Gastroesophageal sphincter (tissue), 3 donors: ENCODE results near the gene IL20RB.

Source experiments
- POLR2A ChIP-seq, 2 donors: fragments of 450-650 bp; IDR thresholded peaks; one replicate each; pipeline ENCODE4 v1.6.1; 2017; ENCODE audit warnings: antibody characterized with exemption in 2 of 2, mild to moderate bottlenecking in 2 of 2, moderate library complexity in 1 of 2
- TF ChIP-seq, protein P1 (sequence below), 4 experiments: fragments of 200-600 bp in 2 of 4; fragments of 450-650 bp in 2 of 4; sonication (generic) in 1 of 4; IDR thresholded peaks; one replicate each; pipeline ENCODE4 v1.5.1; 2017 to 2019; ENCODE audit warnings: antibody characterized with exemption in 4 of 4, mild to moderate bottlenecking in 2 of 4, moderate library complexity in 2 of 4

DNA sequence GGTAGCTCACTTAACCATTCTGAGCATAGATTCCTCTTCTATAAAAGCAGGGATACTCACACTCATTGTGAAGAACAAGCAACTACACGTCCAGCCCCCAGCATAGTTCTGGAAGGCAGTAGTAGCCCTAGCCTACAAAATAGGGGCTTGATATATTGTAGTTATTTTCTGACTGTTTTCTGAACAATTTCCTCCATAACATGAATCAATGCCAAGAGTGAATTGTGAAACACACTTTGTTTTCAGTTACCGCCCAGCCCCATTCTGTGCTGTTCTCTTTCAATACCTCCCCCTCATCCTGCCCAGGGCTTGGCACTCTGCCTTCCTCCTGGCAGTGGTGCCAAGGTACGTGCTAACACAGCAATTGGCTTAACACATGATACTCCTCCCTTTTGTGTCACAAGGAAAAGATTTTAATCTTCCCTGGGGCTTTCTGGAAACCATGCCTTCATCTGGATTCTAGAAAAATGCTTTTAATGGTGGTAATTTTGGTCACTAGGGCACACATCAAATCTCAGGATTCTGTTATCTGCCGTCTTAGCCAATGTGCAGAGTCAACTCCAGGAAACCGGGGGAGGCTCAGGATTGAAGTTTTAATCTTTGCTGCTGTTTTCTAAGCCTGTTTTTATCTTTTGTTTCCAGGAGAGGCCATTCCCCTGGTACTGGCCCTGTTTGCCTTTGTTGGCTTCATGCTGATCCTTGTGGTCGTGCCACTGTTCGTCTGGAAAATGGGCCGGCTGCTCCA is 37.2 kb downstream of the IL20RB start:
- no peak for TF ChIP-seq POLR2A (IDR thresholded peaks at IDR 0.05)
- TF ChIP-seq, protein P1, sequence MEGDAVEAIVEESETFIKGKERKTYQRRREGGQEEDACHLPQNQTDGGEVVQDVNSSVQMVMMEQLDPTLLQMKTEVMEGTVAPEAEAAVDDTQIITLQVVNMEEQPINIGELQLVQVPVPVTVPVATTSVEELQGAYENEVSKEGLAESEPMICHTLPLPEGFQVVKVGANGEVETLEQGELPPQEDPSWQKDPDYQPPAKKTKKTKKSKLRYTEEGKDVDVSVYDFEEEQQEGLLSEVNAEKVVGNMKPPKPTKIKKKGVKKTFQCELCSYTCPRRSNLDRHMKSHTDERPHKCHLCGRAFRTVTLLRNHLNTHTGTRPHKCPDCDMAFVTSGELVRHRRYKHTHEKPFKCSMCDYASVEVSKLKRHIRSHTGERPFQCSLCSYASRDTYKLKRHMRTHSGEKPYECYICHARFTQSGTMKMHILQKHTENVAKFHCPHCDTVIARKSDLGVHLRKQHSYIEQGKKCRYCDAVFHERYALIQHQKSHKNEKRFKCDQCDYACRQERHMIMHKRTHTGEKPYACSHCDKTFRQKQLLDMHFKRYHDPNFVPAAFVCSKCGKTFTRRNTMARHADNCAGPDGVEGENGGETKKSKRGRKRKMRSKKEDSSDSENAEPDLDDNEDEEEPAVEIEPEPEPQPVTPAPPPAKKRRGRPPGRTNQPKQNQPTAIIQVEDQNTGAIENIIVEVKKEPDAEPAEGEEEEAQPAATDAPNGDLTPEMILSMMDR (IDR thresholded peaks at IDR 0.05) = no peak
